ENCODE results near the gene ANKRD6.

- TF ChIP-seq CTCF (IDR thresholded peaks at IDR 0.05; ENCODE audit: insufficient read depth, low read depth, low read length) (no peak), EZH2 (IDR thresholded peaks at IDR 0.05; ENCODE audit: insufficient read depth, low read length) (peak; percentile 96)
These were observed 21.5 kb upstream of the ANKRD6 start for GRCh38 chr6:89411145-89412070.

Measured in astrocyte (in vitro differentiated cells and primary cell).